MM.1S (cell line): Measurements from ENCODE around the gene CADM4.

Experiments
- DNase-seq: peaks from one replicate; pipeline ENCODE4 v3.0.0-alpha.2; 2015
- H2AFZ ChIP-seq: fragments of 300-600 bp; sonication (generic); 2 replicates; pipeline ENCODE4 v1.6.0; 2016; ENCODE audit warnings: antibody characterized with exemption, low read length
- H3F3A ChIP-seq: fragments of 300-600 bp; sonication (generic); 2 replicates; pipeline ENCODE4 v1.6.1; 2016; ENCODE audit warnings: mild to moderate bottlenecking, antibody characterized with exemption, low read length, moderate library complexity, mixed read lengths; ENCODE audit not compliant: insufficient read depth
- H3K27ac ChIP-seq: fragments of 300-600 bp; sonication (generic); 2 replicates; pipeline ENCODE4 v1.5.1; 2016; ENCODE audit warnings: mild to moderate bottlenecking, low read length
- H3K27me3 ChIP-seq: fragments of 300-600 bp; sonication (generic); replicated peaks from 2 replicates; pipeline ENCODE4 v1.6.0; 2016; ENCODE audit warnings: low read length; ENCODE audit not compliant: insufficient read depth
- H3K36me3 ChIP-seq: fragments of 300-600 bp; sonication (generic); replicated peaks from 2 replicates; pipeline ENCODE4 v1.6.1; 2016; ENCODE audit warnings: mild to moderate bottlenecking, low read length, mixed read lengths; ENCODE audit not compliant: insufficient read depth
- H3K4me1 ChIP-seq: fragments of 300-600 bp; sonication (generic); 2 replicates; pipeline ENCODE4 v1.6.1; 2016; ENCODE audit warnings: low read length, mixed read lengths
- H3K4me2 ChIP-seq: fragments of 300-600 bp; sonication (generic); 2 replicates; pipeline ENCODE4 v1.6.0; 2016; ENCODE audit warnings: low read depth, low read length
- H3K4me3 ChIP-seq: fragments of 300-600 bp; sonication (generic); 2 replicates; pipeline ENCODE4 v1.5.1; 2016; ENCODE audit warnings: low read length, mixed read lengths
- H3K79me2 ChIP-seq: fragments of 300-600 bp; sonication (generic); 2 replicates; pipeline ENCODE4 v1.6.1; 2016; ENCODE audit warnings: mixed run types, low read length, mixed read lengths
- H3K9ac ChIP-seq: fragments of 300-600 bp; sonication (generic); 2 replicates; pipeline ENCODE4 v1.6.1; 2016; ENCODE audit warnings: low read length, mixed read lengths
- H3K9me2 ChIP-seq: fragments of 300-600 bp; sonication (generic); replicated peaks from 2 replicates; pipeline ENCODE4 v1.6.1; 2016; ENCODE audit warnings: mild to moderate bottlenecking, low read length, mixed read lengths; ENCODE audit not compliant: insufficient read depth
- H3K9me3 ChIP-seq: fragments of 300-600 bp; sonication (generic); replicated peaks from 2 replicates; pipeline ENCODE4 v1.6.1; 2016; ENCODE audit warnings: mild to moderate bottlenecking, low read length, mixed read lengths; ENCODE audit not compliant: insufficient read depth
- H4K20me1 ChIP-seq: fragments of 300-600 bp; sonication (generic); 2 replicates; pipeline ENCODE4 v1.6.1; 2016; ENCODE audit warnings: mild to moderate bottlenecking, low read length, moderate library complexity, mixed read lengths; ENCODE audit not compliant: insufficient read depth
- EZH2 ChIP-seq: fragments of 300-600 bp; sonication (generic); optimal IDR thresholded peaks from 2 replicates; pipeline ENCODE3; 2017; ENCODE audit warnings: low read depth, mild to moderate bottlenecking, antibody characterized with exemption, low read length, mixed read lengths
- EZH2phosphoT487 ChIP-seq: fragments of 300-600 bp; sonication (generic); IDR thresholded peaks from 2 replicates; pipeline ENCODE4 v1.6.1; 2018; ENCODE audit warnings: antibody characterized with exemption, low read length
- TF ChIP-seq, protein P1 (sequence below): fragments of 300-600 bp; sonication (generic); IDR thresholded peaks from 2 replicates; pipeline ENCODE4 v1.5.1; 2016; ENCODE audit warnings: antibody characterized with exemption, low read length, mixed read lengths

Gene CADM4

DNA sequence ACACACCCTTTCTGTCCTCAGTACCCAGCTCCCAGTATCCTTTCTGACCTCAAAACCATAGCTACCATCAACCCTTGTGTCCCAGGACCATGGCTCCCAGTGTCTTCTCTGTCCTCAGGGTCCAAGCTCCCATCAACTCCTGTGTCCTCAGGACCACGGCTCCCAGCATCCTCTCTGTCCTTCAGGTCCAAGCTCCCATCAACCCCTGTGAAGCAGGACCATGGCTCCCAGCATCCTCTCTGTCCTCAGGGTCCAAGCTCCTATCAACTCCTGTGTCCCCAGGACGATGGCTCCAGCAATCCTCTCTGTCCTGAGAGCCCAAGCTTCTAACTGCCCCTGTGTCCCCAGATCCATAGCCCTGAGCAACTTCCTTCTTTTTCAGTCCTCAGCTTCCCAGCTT lies 1.7 kb upstream of the CADM4 start:
- Histone ChIP-seq H3F3A (no peaks in the 10 kb centered on the region), H3K4me3 (no peak overlapping the region), H3K27me3 (peaks cover 36% of the 10 kb centered on the region), H3K9me3 (no peaks in the 10 kb centered on the region), H3K9me2 (no peaks in the 10 kb centered on the region), H3K36me3 (no peaks in the 10 kb centered on the region), H4K20me1 (no peaks in the 10 kb centered on the region), H2AFZ (no peak overlapping the region), H3K4me1 (no peaks in the 10 kb centered on the region), H3K27ac (no peak overlapping the region), H3K4me2 (no peak overlapping the region), H3K9ac (no peak overlapping the region), H3K79me2 (no peaks in the 10 kb centered on the region)
- DNase-seq, result no peak
- TF ChIP-seq, protein P1, sequence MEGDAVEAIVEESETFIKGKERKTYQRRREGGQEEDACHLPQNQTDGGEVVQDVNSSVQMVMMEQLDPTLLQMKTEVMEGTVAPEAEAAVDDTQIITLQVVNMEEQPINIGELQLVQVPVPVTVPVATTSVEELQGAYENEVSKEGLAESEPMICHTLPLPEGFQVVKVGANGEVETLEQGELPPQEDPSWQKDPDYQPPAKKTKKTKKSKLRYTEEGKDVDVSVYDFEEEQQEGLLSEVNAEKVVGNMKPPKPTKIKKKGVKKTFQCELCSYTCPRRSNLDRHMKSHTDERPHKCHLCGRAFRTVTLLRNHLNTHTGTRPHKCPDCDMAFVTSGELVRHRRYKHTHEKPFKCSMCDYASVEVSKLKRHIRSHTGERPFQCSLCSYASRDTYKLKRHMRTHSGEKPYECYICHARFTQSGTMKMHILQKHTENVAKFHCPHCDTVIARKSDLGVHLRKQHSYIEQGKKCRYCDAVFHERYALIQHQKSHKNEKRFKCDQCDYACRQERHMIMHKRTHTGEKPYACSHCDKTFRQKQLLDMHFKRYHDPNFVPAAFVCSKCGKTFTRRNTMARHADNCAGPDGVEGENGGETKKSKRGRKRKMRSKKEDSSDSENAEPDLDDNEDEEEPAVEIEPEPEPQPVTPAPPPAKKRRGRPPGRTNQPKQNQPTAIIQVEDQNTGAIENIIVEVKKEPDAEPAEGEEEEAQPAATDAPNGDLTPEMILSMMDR, result no peak
- no peak for TF ChIP-seq EZH2
- TF ChIP-seq EZH2phosphoT487, result no peak

DNA sequence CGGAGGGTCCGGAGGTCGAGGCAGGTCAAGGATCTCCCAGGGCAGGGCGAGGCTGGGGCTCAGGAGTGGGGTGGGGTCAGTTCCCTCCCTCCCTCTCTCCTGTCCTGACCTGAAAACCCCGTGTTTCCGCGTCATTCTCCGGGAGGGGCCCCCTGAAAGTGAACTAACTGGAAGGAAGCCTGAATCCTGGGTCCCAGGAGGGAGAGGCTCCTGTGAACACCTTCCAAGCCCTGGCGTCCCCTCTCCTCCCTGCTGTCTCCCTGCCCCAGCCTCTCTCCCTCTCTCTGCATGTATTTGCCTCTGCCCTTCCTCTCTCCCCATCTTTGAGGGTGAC lies 741 bp upstream of the CADM4 start:
- Histone ChIP-seq H3K4me2 (peak overlapping the region; percentile 45; the same call in 1 of the 2 replicates), H3K4me3 (no peak overlapping the region), H3K27me3 (peaks cover 38% of the 10 kb centered on the region), H3K9me2 (no peaks in the 10 kb centered on the region), H3K4me1 (no peaks in the 10 kb centered on the region), H3K9me3 (no peaks in the 10 kb centered on the region), H2AFZ (no peak overlapping the region), H3F3A (no peaks in the 10 kb centered on the region), H3K79me2 (no peaks in the 10 kb centered on the region), H3K36me3 (no peaks in the 10 kb centered on the region), H3K27ac (no peak overlapping the region), H4K20me1 (no peaks in the 10 kb centered on the region), H3K9ac (no peak overlapping the region)
- no peak for DNase-seq
- TF ChIP-seq, protein P1, result no peak
- no peak for TF ChIP-seq EZH2phosphoT487
- no peak for TF ChIP-seq EZH2

DNA sequence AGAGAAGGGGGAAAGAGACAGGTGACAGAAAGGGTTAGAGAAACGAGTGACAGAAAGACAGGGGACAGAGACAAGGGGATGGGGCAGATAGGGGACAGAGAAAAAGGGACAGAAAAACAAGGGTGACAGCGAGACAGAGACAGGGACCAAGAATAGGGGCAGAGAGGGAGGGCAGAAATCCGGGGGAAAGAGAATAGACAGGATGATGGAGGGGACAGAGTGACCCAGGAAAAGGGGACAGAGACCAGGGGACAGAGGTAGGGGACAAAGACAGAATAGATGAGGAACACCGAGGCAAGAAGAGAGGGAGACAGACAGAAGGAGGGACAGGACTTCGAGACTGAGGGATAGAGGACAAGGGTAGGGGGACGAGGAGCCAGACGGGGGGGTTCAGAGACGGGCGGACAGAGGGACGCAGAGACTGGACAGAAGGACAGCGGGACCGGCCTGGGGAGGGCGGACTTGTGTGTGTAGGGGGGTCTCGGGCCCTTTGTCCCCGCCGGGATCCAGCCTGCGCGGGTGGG lies 593 bp downstream of the CADM4 start:
- no peak overlapping the region for H2AFZ ChIP-seq
- no peaks in the 10 kb centered on the region for H3K4me1 ChIP-seq
- no peaks in the 10 kb centered on the region for H3K9me2 ChIP-seq
- TF ChIP-seq, protein P1, result no peak
- TF ChIP-seq EZH2phosphoT487, result no peak
- TF ChIP-seq EZH2, result no peak
- no peak for DNase-seq
- no peaks in the 10 kb centered on the region for H4K20me1 ChIP-seq
- no peaks in the 10 kb centered on the region for H3K9me3 ChIP-seq
- no peaks in the 10 kb centered on the region for H3K36me3 ChIP-seq
- H3K4me3 ChIP-seq, result no peak overlapping the region
- no peaks in the 10 kb centered on the region for H3F3A ChIP-seq
- peaks cover 49% of the 10 kb centered on the region for H3K27me3 ChIP-seq
- no peak overlapping the region for H3K9ac ChIP-seq
- H3K27ac ChIP-seq, result no peak overlapping the region
- no peak overlapping the region for H3K4me2 ChIP-seq
- no peaks in the 10 kb centered on the region for H3K79me2 ChIP-seq
